HepG2 (cell line): ENCODE results near the gene DPP7. TPM values are rescaled to one million over a fixed set of nuclear protein-coding genes. Genes with fewer than 3 reads are reported as not detected.
A peak's percentile ranks its signal among the peaks of the same experiment; 100 is the strongest.
"Not testable (repeated sequence)": the region's sequence is repeated elsewhere in the genome, so short reads cannot be mapped to it uniquely, and the experiment has no call there.

Experiments
- ATAC-seq: fragments of 200-7000 bp; cut with Tn5 transposase; 3 replicates; pipeline ENCODE4 v1.9.1; 2020; ENCODE audit warnings: mild to moderate bottlenecking, moderate library complexity
- BruUV-seq: library from RNA; stranded (reverse); fragments of 400-500 nt; replicated peaks from 2 replicates; lab custom pipeline; 2021; lab: Mats Ljungman, UMichigan
- CTCF ChIA-PET: fragments of 300-600 bp; formaldehyde crosslinking; extraction: SDS; loops from one replicate; lab custom pipeline; 2021; ENCODE audit warnings: low total read pairs, inconsistent platforms, low intra/inter-chr PET ratio; lab: Yijun Ruan, JAX
- POLR2A ChIA-PET: fragments of 350-600 bp; sonication (Branson Sonifier 250); formaldehyde crosslinking; loops from one replicate; lab custom pipeline; 2020; ENCODE audit warnings: antibody characterized with exemption, inconsistent platforms; lab: Yijun Ruan, JAX
- DNase-seq: peaks from one replicate; pipeline ENCODE4 v3.0.0-alpha.2; 2015; ENCODE audit warnings: low spot score
- FAIRE-seq: peaks from 3 replicates; lab custom pipeline; 2011; peaks lifted over from hg19 to GRCh38; lab: Jason Lieb, UNC
- H2AFZ ChIP-seq: one replicate; pipeline ENCODE4 v1.6.1; 2011; ENCODE audit warnings: low read length, inconsistent platforms
- H3K27ac ChIP-seq: fragments of 300-600 bp; 3 replicates; pipeline ENCODE4 v1.8.0; 2011; ENCODE audit warnings: mixed run types, mild to moderate bottlenecking, mixed read lengths, low read length, inconsistent platforms; ENCODE audit not compliant: insufficient read depth; ENCODE audit errors: extremely low read length
- H3K27me3 ChIP-seq, 2 experiments: fragments of 200-600 bp in 1 of 2; 2 replicates in 1 of 2; 3 replicates in 1 of 2; pipeline versions ENCODE4 v1.6.0 to v1.8.0; 2011; ENCODE audit warnings: low read length in 2 of 2, mild to moderate bottlenecking in 2 of 2, moderate library complexity in 2 of 2, inconsistent platforms in 1 of 2; ENCODE audit not compliant: insufficient read depth in 2 of 2, control insufficient read depth in 1 of 2
- H3K36me3 ChIP-seq, 2 experiments: fragments of 200-600 bp in 1 of 2; replicated peaks in 1 of 2; 2 replicates in 1 of 2; 3 replicates in 1 of 2; pipeline versions ENCODE4 v1.5.1 to v1.8.0; 2011; ENCODE audit warnings: low read length in 2 of 2, inconsistent platforms in 1 of 2; ENCODE audit not compliant: insufficient read depth in 2 of 2, control insufficient read depth in 1 of 2
- H3K4me1 ChIP-seq: 2 replicates; pipeline ENCODE4 v1.5.1; 2012; ENCODE audit warnings: low read length, inconsistent platforms; ENCODE audit not compliant: insufficient read depth
- H3K4me2 ChIP-seq: 2 replicates; pipeline ENCODE4 v1.6.0; 2011; ENCODE audit warnings: low read depth, low read length, inconsistent platforms
- H3K4me3 ChIP-seq, 3 experiments: fragments of 200-600 bp in 1 of 3; sonication (generic), shearing (Covaris generic) in 1 of 3; replicated peaks in 1 of 3; 2 replicates each; pipeline ENCODE4 v1.5.1; 2011 to 2016; ENCODE audit warnings: low read length in 3 of 3, inconsistent platforms in 2 of 3, low read depth in 2 of 3, mild to moderate bottlenecking in 2 of 3, control low read depth in 1 of 3, mixed read lengths in 1 of 3; ENCODE audit not compliant: insufficient read depth in 1 of 3
- H3K79me2 ChIP-seq: one replicate; pipeline ENCODE4 v1.6.1; 2011; ENCODE audit warnings: low read length, inconsistent platforms; ENCODE audit not compliant: insufficient read depth
- H3K9ac ChIP-seq: 2 replicates; pipeline ENCODE4 v1.6.0; 2011; ENCODE audit warnings: mild to moderate bottlenecking, low read depth, low read length, inconsistent platforms; ENCODE audit not compliant: insufficient read depth
- H3K9me3 ChIP-seq: 2 replicates; pipeline ENCODE4 v1.5.1; 2012; ENCODE audit warnings: mild to moderate bottlenecking, low read length
- H4K20me1 ChIP-seq: 2 replicates; pipeline ENCODE4 v1.6.0; 2011; ENCODE audit warnings: inconsistent platforms, mild to moderate bottlenecking, low read length, moderate library complexity; ENCODE audit not compliant: insufficient read depth
- RARA ChIP-seq: IDR thresholded peaks from 2 replicates; pipeline ENCODE4 v1.6.1; 2016; ENCODE audit warnings: missing genetic modification reagents, missing compliant biosample characterization
- ZGPAT ChIP-seq: IDR thresholded peaks from 2 replicates; pipeline ENCODE4 v1.6.1; 2016; ENCODE audit warnings: mild to moderate bottlenecking
- WGBS: methylation state at CpG from one replicate; pipeline ENCODE4 v1.1.6; 2017; ENCODE audit warnings: low lambda C conversion rate; 5-methylcytosine and 5-hydroxymethylcytosine counted together
- in situ Hi-C: cut with HindIII; loops from 2 replicates; pipeline ENCODE4 v1.10.0; 2017; ENCODE audit warnings: low pct_unique_long_range_greater_than_20kb; ENCODE audit not compliant: extremely low pct_ligation_motif_present
- intact Hi-C: fragments of 100-400 bp; cut with micrococcal nuclease; formaldehyde crosslinking; loops from one replicate; pipeline ENCODE4 v1.10.0; 2022; ENCODE audit not compliant: unreplicated experiment
- polyA plus RNA-seq, 8 experiments: library from polyadenylated mRNA; depleted of rRNA in 3 of 8; stranded (reverse) in 7 of 8; unstranded in 1 of 8; fragments of >200 nt; fragmentation: Illumina TruSeq in 4 of 8; extraction: Trizol in 4 of 8; gene quantifications; 2 replicates each; pipeline versions ENCODE4 v1.2.1 to v1.2.3, GENCODE V29; 2011 to 2016; ENCODE audit warnings: low read depth in 4 of 8, missing spikeins in 1 of 8, mixed read lengths in 1 of 8; ENCODE audit not compliant: insufficient read depth in 1 of 8
- total RNA-seq, 5 experiments: library from RNA; depleted of rRNA; stranded (reverse); fragments of >200 nt; fragmentation: Illumina TruSeq; extraction: Trizol; gene quantifications; 2 replicates each; pipeline ENCODE4 v1.2.3, GENCODE V29; 2016; ENCODE audit warnings: low read depth in 1 of 5

The DPP7 gene
- total and polyA plus RNA-seq, 2 of the 13 experiments (the other 11 are each of a cell fraction or from before 2014, with no cell fraction given): 1.2 to 4.5 TPM

GRCh38 chr9:137121927-137122795 is 7.6 kb upstream of the DPP7 start:
- not testable (repeated sequence) for H3K27ac ChIP-seq
- POLR2A ChIA-PET: interaction anchor here (0.7 kb wide), 1 partner anchor 8 kb away, joined by 4 read pairs; no protein-coding TSS in a partner anchor

More at GRCh38 chr9:137121927-137122795, 7.6 kb upstream of the DPP7 start:
- H3K27me3 ChIP-seq, H3K9me3 ChIP-seq, in situ Hi-C loops, H2AFZ ChIP-seq, H4K20me1 ChIP-seq, H3K79me2 ChIP-seq, H3K36me3 ChIP-seq, DNase-seq, H3K9ac ChIP-seq: not testable (repeated sequence)
- BruUV-seq: TSS peak; percentile 30
- 32% methylated on average over 17 of the region's 25 CpGs for WGBS
- peak; percentile 15 for FAIRE-seq
- TF ChIP-seq RARA (0 out of 2 replicates have a peak, but pooled peaks have one; percentile 18), ZGPAT (CRISPR knock-in tag) (0 out of 2 replicates have a peak, but pooled peaks have one; percentile 0)
- Histone ChIP-seq H3K4me2 (peak overlapping the region; percentile 72), H3K4me1 (peaks cover 32% of the 10 kb centered on the region), H3K4me3 (peak overlapping the region; percentile 19 to 43 (median 34); a peak in 4 of 6 replicates)
- CTCF ChIA-PET: interaction anchor here (1.5 kb wide), 1 partner anchor 114 kb away, joined by 3 read pairs; no protein-coding TSS in a partner anchor
- ATAC-seq: peak; percentile 48; the same call in 2 of the 3 replicates
- intact Hi-C loops: loop anchor here (2.0 kb wide), 1 partner anchor 105 kb away; the partner anchor contains the start of gene RNF224
